ENCODE data around the gene C6orf89. TPM values are rescaled to one million over a fixed set of nuclear protein-coding genes. Genes with fewer than 3 reads are reported as not detected.
A peak's percentile ranks its signal among the peaks of the same experiment; 100 is the strongest.
"Not testable (repeated sequence)": the region's sequence is repeated elsewhere in the genome, so short reads cannot be mapped to it uniquely, and the experiment has no call there.

The C6orf89 gene
- total RNA-seq, 1 experiment from 2014 or later: 38.7 TPM

DNA sequence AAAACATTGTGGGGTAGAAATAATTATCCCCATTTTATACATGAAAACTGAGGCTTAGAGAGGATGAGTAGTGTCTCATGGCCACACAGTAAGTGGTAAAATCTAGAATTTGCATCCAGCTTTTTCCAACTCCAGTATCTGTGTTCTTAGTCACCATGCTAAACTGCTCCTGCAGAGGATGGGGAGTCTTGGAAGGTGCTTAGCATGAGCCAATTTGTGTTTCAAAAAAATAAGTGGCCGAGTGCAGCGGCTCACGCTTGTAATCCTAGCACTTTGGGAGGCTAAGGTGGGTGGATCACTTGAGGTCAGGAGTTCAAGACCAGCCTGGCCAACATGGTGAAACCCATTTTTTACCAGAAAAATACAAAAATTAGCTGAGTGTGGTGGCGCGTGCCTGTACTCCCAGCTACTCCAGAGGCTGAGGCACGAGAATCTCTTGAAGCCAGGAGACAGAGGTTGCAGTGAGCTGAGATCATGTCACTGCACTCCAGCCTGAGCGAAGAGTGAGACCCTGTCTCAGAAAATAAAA, 2.4 kb downstream of the C6orf89 start:
- no peak for DNase-seq (ENCODE audit: low read depth)

- DNase-seq (ENCODE audit: low read depth): no peak
Observed at GRCh38 chr6:36888654-36889481, 3.1 kb downstream of the C6orf89 start.

DNA sequence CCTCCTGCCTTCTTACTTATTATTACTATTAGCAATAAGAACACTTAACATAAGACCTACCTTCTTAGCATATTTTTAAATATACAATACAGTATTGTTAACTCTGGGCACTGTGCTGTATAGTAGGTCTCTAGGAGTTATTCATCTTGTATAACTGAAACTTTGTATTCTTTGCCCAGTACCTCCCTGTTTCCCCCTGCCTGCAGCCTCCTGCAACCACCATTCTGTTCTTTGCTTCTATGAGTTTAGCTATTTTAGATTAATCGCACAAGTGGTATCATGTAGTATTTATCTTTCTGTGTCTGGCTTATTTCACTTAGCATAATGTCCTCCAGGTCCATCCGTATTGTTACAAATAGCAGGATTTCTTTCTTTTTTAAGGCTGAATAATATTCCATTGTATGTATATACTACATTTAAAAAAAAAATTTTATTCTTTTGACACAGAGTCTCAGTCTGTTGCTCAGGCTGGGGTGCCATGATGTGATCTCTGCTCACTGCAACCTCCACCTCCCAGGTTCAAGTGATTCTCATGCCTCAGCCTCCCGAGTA, 4.4 kb downstream of the C6orf89 start:
- DNase-seq (ENCODE audit: low read depth): no peak

GRCh38 chr6:36891153-36891552, 5.4 kb downstream of the C6orf89 start:
- DNase-seq (ENCODE audit: low read depth): not testable (repeated sequence)

GRCh38 chr6:36893976-36894932, 8.5 kb downstream of the C6orf89 start:
- no peak for DNase-seq (ENCODE audit: low read depth)

GRCh38 chr6:36897609-36898008, 11.9 kb downstream of the C6orf89 start:
- no peak for DNase-seq (ENCODE audit: low read depth)

- no peak for DNase-seq (ENCODE audit: low read depth)
Observed at GRCh38 chr6:36904114-36904513, 18.4 kb downstream of the C6orf89 start.

- no peak for DNase-seq (ENCODE audit: low read depth)
Observed at GRCh38 chr6:36904851-36905393, 19.2 kb downstream of the C6orf89 start.

DNA sequence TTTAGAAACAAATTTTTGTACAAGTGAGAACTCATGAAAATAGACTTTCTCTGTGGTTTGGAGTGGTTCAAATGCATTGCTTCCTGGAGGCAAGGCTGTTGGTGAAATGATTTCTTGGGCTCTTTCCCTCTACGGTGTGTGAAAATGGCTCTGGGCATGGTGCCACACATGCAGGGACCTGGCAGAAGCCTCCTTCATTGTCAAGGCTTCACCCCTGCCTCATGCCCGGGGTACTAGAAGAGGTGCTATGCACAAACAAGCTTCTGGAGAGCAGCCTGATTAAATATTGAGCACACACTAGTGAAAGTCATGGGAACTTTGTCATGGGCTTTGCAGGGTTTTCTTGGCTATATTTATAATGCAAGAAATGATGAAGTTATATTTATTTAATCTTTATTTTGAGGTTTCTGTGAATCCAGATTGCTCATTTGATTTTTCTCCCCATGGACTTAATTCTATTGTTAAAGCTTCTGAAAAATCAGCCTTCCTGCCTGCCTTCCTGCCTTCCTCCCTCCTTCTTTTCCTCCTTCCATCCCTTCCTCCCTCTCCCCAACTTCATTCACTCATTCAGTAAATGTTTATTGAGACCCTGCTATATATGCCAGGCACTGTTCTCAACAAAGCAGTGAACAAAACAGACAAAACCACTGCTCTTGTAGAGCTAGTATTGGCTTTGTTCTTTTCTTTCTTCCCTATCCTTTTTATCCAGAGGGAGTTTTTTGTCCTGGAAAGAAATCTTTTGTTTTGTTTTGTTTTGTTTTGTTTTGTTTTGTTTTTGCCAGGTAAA, 21.0 kb downstream of the C6orf89 start:
- DNase-seq (ENCODE audit: low read depth): no peak

GRCh38 chr6:36907781-36908180, 22.0 kb downstream of the C6orf89 start:
- peak; percentile 11 for DNase-seq (ENCODE audit: low read depth)

- DNase-seq (ENCODE audit: low read depth): no peak
Observed at GRCh38 chr6:36908747-36909146, 23.0 kb downstream of the C6orf89 start.

DNA sequence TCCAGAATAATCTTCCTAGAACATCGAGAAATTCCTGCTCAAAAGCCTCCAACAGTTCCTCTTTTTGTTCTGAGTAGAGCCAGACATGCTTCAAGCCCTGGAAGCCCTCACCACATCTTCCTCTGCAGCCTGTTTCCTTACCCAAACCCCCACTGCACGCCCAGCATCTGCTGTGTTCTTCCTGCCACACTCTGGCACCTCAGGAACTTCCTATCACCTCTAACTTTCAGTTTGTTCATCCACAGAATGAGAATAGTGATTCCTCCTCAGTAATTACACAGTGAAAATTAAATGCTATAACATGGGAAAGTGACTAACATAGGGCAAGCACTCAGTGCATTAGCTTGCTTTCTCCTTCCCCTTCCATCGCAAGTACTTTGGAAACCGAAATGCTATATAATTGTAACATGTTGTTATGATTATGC, 26.3 kb downstream of the C6orf89 start:
- no peak for DNase-seq (ENCODE audit: low read depth)

- DNase-seq (ENCODE audit: low read depth): peak; percentile 84
Observed at GRCh38 chr6:36912586-36912985, 26.8 kb downstream of the C6orf89 start.

GRCh38 chr6:36913082-36913481, 27.3 kb downstream of the C6orf89 start:
- no peak for DNase-seq (ENCODE audit: low read depth)

DNA sequence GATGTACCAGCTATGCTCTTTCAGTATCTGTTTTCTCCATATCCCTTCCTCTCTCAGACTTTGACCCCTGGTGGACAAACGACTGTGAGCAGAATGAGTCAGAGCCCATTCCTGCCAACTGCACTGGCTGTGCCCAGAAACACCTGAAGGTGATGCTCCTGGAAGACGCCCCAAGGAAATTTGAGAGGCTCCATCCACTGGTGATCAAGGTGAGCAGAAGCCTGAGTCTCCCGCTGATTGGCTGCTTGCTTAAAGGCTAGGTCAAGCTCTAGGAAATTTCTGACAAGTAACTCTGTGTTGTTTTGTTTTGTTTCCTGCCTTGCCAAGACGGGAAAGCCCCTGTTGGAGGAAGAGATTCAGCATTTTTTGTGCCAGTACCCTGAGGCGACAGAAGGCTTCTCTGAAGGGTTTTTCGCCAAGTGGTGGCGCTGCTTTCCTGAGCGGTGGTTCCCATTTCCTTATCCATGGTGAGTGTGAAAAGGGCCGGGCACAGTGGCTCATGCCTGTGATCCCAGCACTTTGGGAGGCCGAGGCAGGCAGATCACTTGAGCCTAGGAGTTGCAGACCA, 28.6 kb downstream of the C6orf89 start:
- DNase-seq (ENCODE audit: low read depth): peak; percentile 49

DNA sequence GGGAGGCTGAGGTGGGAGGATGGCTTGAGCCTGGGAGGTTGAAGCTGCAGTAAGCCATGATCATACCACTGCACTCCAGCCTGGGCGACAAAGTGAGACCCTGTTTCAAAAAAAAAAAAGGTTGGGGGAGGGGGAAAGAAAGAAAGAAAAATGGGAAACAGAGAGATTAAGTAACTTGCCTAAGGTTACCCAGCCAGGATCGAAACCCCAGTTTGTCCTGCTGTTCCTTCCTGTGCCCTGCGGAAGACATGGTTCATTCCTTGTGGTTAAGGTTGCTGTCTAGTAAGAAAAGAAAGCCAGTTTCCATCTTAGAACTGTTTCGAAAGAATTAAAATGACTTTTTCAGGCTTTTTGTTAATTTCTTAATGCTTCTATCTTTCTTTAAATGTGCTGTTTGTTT, 29.8 kb downstream of the C6orf89 start:
- no peak for DNase-seq (ENCODE audit: low read depth)

GRCh38 chr6:36916126-36916525, 30.4 kb downstream of the C6orf89 start:
- DNase-seq (ENCODE audit: low read depth): no peak

DNA sequence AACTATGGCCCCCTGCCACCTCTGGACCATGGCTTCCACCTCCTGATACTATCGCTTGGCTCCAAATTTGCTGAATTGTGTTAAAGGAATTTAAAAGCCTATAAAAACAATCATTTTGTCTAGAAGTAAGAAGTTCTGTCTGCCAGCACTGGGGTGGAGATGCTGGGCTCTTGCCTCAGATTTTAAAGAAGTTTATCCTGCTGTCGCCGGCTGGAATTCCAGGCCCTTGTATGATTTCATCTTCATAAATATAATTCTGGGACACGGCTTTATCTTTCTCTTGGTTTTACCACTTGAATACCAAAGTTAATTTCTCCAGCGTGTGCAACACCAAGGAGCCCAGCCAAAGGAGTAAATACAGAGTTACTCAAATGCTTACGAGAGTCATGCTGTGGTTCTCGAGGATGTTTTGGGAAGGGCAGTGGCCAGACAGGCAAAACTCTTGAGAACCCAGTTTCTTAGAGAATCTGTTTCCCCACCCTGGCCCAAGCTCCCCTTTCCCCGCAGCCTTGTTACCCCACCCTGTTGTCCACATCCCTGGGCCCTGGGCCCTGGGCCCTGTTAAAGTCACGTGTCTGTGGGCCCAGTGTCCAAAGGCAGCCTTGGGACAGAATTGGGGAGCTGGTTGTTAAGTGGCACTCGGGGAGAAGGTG, 31.9 kb downstream of the C6orf89 start:
- no peak for DNase-seq (ENCODE audit: low read depth)

DNA sequence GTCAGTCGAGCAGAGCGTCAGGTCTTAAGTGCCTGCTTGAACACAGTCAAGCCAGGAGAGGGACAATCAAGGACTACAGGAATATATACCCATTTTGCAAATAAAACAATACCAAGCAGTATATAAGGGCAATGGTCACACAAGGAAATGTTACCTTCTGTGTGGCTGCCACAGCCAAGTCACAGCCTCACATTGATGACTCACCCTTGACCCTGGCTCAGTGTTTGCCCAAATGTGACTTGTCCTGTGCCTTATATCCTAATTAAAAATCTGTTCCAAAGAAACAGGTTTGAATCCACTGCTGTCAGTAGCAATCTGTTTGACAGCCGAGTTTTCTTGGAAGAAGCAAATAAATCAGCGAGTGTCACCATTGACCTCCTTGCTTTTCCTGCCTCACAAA, 34.3 kb downstream of the C6orf89 start:
- no peak for DNase-seq (ENCODE audit: low read depth)

- DNase-seq (ENCODE audit: low read depth): no peak
Observed at GRCh38 chr6:36920546-36920945, 34.8 kb downstream of the C6orf89 start.
